Bronchial epithelial cell (primary cell): ENCODE data around the gene MRPL30. TPM values are rescaled to one million over a fixed set of nuclear protein-coding genes. Genes with fewer than 3 reads are reported as not detected.
A peak's percentile ranks its signal among the peaks of the same experiment; 100 is the strongest.

Source experiments
- DNase-seq: peaks from one replicate; pipeline ENCODE4 v3.0.0-alpha.2; 2010; ENCODE audit warnings: low read depth
- FAIRE-seq: peaks from 2 replicates; lab custom pipeline; 2011; peaks lifted over from hg19 to GRCh38; lab: Jason Lieb, UNC
- H3K27me3 ChIP-seq: 2 replicates; pipeline ENCODE4 v1.5.1; 2011; ENCODE audit warnings: low read length; ENCODE audit not compliant: control insufficient read depth, insufficient read depth
- H3K36me3 ChIP-seq: 2 replicates; pipeline ENCODE4 v1.5.1; 2011; ENCODE audit warnings: low read length; ENCODE audit not compliant: control insufficient read depth, insufficient read depth
- H3K4me3 ChIP-seq: 2 replicates; pipeline ENCODE4 v1.5.1; 2011; ENCODE audit warnings: mild to moderate bottlenecking, low read depth, low read length, control low read depth
- total RNA-seq: library from RNA; depleted of rRNA; stranded (reverse); fragments of >200 nt; gene quantifications from 2 replicates; pipeline ENCODE4 v1.2.1, GENCODE V29; 2014
- TF ChIP-seq, protein P1 (sequence below): IDR thresholded peaks from 2 replicates; pipeline ENCODE4 v1.5.1; 2011; ENCODE audit warnings: mild to moderate bottlenecking, moderate library complexity, low read length, control low read depth, inconsistent platforms; ENCODE audit not compliant: insufficient read depth, severe bottlenecking

MRPL30 gene
- total RNA-seq, 1 donor from 2014 or later: 22.6 TPM

DNA sequence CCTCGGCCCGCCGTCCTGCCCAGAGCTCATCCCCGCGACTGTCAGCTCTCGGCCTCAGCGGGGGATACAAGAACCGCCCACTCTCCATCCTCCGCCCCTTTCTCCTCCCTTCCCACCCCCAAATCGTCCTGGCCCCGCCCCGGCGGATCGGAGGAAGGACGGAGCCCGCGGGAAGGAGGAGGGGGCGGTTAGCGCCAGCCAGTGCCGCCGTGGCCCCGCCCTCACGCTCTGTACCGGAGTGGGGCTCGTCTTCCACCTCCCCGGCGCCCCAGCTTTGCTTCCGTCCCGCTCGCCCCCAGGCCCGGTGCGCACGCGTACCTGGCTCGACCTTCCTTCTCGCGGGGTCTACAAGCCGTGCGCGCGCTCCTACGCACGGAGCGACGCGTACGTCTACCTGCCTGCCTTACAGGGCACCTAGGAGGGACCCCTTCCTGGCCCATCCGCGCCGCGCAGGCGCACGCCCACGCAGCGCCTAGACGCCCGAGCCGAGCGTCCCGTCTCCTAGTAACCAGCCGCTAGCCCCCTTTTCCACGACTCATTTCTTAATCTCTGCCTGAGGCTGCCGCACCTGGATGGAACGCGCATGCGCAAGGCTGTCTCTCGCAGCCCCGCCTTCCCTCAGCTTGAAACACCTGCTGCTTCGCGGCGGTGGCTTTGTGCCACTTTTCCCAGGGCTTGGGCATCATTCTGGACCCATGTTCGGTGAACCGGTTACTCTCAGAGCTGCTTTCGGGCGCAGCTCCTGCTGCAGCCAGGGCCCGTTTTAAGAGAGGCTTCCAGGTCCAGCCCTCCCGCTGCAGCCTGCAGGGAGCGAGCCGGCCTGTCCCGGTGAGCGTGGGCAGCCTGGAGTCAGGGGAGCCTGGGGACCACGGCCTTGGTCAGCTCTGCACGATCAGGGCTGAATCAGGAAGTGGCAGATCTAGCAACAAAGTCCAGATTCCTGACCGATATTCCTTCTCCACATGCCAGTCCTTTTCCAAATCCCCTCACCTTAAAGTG lies 39.6 kb upstream of the MRPL30 start, which contains the start of gene C2orf15:
Gene C2orf15, plus strand, starts transcription at position 598 of the 999 bp plus-strand sequence. CDS start 8,852 bp downstream, outside the sequence.
- TF ChIP-seq, protein P1, sequence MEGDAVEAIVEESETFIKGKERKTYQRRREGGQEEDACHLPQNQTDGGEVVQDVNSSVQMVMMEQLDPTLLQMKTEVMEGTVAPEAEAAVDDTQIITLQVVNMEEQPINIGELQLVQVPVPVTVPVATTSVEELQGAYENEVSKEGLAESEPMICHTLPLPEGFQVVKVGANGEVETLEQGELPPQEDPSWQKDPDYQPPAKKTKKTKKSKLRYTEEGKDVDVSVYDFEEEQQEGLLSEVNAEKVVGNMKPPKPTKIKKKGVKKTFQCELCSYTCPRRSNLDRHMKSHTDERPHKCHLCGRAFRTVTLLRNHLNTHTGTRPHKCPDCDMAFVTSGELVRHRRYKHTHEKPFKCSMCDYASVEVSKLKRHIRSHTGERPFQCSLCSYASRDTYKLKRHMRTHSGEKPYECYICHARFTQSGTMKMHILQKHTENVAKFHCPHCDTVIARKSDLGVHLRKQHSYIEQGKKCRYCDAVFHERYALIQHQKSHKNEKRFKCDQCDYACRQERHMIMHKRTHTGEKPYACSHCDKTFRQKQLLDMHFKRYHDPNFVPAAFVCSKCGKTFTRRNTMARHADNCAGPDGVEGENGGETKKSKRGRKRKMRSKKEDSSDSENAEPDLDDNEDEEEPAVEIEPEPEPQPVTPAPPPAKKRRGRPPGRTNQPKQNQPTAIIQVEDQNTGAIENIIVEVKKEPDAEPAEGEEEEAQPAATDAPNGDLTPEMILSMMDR: no peak
- H3K36me3 ChIP-seq: no peaks in the 10 kb centered on the region
- peak within 1 kb of the TSS; percentile 81 for H3K4me3 ChIP-seq
- DNase-seq (peak; percentile 84), FAIRE-seq (no peak)
- no peaks in the 10 kb centered on the region for H3K27me3 ChIP-seq

DNA sequence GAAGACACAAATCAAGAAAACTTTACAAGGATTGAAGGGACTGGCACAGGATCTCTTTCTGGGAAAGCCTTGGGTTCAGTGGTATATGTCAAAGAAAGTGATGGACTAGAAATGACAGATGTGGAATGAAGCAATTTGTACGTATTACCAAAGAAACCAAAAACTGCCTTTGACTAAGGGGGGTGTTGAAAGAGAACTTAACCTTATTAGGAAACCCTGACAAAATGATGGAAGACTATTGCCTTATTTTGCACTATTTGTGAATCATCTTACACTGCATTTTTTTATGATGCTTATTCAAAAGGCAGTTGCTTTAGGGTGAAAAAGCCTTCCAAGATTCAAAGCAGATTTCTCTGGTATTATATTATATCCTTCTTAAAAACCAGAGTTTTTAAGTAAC lies 30.3 kb upstream of the MRPL30 start:
- Histone ChIP-seq H3K36me3 (no peaks in the 10 kb centered on the region), H3K4me3 (no peak overlapping the region), H3K27me3 (no peaks in the 10 kb centered on the region)
- TF ChIP-seq, protein P1: no peak
- no peak for FAIRE-seq
- DNase-seq: no peak

DNA sequence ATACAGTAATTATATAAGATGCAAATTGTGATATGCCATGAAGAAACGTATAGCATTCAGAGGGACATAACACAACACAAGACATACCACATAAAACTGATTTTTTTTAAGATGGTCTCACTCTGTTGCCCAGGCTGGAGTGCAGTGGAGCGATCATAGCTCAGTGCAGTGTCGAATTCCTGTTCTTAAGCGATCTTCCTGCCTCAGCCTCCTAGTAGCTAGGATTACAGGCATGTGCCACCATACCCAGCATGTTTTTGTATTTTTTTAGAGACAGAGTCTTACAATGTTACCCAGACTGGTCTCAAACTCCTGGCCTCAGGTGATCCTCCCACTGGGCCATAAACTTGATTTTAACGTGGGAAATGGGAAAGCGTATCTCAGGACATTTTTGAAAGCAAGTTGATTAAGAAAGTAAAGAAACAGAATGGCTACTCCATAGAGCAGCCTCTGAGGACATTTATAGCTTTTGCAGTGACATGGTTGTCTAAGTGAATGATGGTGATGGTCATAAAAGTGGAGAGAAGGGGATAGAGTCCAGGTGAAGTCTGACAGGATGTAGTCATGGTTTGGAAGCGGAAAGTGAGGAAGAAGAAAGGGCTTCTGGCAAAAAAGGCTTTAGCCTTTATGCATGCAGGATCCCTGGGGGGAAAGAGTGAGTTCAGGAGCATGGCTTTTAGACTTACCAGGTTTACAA lies 28.6 kb upstream of the MRPL30 start:
- TF ChIP-seq, protein P1: no peak
- Histone ChIP-seq H3K36me3 (no peaks in the 10 kb centered on the region), H3K4me3 (no peak overlapping the region), H3K27me3 (no peaks in the 10 kb centered on the region)
- DNase-seq: no peak
- FAIRE-seq: no peak

DNA sequence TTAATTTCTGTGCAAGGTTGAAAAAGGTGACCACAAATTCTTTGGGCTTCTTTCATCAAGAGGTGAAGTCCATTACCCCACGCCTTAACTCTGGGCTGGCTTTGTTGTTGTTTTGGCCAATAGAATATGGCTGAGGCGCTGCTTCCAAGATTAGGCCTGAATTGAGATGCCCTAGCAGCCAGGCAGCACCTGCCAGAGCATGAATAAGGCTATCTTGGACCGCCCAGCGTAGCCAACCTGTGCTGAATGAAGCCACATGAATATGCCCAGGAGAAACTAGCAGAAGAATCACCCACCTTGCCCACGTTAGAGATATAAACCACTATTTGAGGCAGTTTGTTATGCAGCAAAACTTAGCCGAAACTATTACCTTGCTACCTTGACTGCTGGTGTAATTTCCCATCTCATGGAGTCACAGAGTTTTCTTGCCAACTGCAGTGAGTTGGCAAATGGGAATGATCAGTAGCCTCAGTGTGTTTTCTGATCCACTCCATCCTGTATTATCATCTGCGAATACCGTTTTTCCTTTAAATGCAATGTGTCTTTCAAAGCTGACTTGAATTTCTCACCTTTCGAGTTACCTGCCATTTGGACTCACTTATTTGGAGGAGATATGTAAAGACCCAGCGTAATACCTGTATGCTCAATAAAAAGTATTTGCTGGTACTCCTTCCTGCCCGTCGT lies 26.9 kb upstream of the MRPL30 start:
- FAIRE-seq (no peak), DNase-seq (peak; percentile 22)
- peak overlapping the region; percentile 68 for H3K4me3 ChIP-seq
- H3K27me3 ChIP-seq: no peaks in the 10 kb centered on the region
- H3K36me3 ChIP-seq: no peaks in the 10 kb centered on the region
- TF ChIP-seq, protein P1: no peak

DNA sequence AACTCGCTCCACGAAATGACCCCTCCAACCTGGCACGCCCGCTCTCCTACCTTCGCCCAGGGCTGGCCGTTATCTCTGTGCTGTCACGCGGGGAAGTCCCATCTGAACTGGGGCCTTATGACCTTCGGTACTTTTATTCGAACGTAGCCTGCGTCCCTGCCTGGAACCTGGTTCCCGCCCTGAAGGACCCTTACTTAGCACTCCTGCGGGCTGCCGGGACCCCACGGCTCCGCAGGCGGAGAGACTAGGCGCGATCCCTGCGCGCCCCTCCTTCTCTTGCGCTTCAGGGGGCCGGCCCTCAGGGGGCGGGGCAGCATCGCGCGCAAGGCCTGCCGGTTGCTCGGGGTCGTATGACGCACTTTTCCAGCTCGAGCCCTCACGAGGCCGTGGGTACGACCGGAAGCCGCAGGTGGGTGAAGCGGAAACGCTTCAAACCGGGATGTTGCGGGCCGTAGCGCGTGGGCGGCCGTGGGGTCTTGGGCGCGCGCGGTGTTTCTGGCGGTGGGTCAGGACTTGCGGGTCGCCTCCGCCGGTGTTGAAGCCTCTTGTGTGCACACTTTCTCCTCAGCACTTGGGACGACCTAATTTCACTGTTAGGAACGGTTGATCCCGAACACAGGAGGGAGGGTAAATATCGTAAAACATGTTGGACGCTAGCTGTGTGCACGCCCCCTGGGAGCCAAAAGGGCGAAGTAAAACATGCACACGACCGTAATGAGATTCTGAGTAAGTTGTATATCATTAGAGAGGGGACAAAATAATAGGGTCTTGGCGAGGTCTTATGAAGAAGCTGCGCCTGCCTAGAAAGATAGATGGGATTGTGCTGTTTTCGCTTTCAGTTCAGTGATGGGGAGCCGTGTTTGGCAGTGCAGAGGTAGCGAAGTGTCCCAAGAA lies 26.1 kb upstream of the MRPL30 start, which contains the start of the genes LIPT1 and TSGA10:
Gene LIPT1, plus strand, starts transcription at position 325 of the 894 bp plus-strand sequence. CDS start 6,991 bp downstream, outside the sequence.
Gene TSGA10, minus strand, starts transcription at position 300 of the 894 bp plus-strand sequence. CDS start 45,503 bp downstream, outside the sequence.
- FAIRE-seq: no peak
- no peaks in the 10 kb centered on the region for H3K36me3 ChIP-seq
- DNase-seq: peak; percentile 78
- no peaks in the 10 kb centered on the region for H3K27me3 ChIP-seq
- TF ChIP-seq, protein P1: peak; percentile 16
- H3K4me3 ChIP-seq: peak within 1 kb of the TSS; percentile 68
